KMS-11 (cell line): ENCODE results near the gene TPRA1.
A peak's percentile ranks its signal among the peaks of the same experiment; 100 is the strongest.

ENCODE experiments used
- H2AFZ ChIP-seq: fragments of 200-600 bp; sonication (generic); 2 replicates; pipeline ENCODE4 v1.6.1; 2016; ENCODE audit warnings: antibody characterized with exemption, mixed run types, low read depth
- H3K27ac ChIP-seq: fragments of 200-600 bp; sonication (generic); 2 replicates; pipeline ENCODE4 v1.6.1; 2016; ENCODE audit warnings: mild to moderate bottlenecking, mixed run types
- H3K27me3 ChIP-seq: fragments of 200-600 bp; sonication (generic); 2 replicates; pipeline ENCODE4 v1.6.1; 2017; ENCODE audit warnings: mild to moderate bottlenecking, low read depth, mixed run types, moderate library complexity; ENCODE audit not compliant: insufficient read depth
- H3K36me3 ChIP-seq: fragments of 200-600 bp; sonication (generic); 2 replicates; pipeline ENCODE4 v1.6.1; 2017; ENCODE audit warnings: mild to moderate bottlenecking, mixed run types; ENCODE audit not compliant: insufficient read depth
- H3K4me1 ChIP-seq: fragments of 200-600 bp; sonication (generic); 2 replicates; pipeline ENCODE4 v1.6.1; 2016; ENCODE audit warnings: mild to moderate bottlenecking, low read depth, mixed run types; ENCODE audit not compliant: poor library complexity, severe bottlenecking
- H3K4me2 ChIP-seq: fragments of 200-600 bp; sonication (generic); 2 replicates; pipeline ENCODE4 v1.7.0; 2016; ENCODE audit warnings: mild to moderate bottlenecking, mixed run types
- H3K4me3 ChIP-seq: fragments of 200-600 bp; sonication (generic); IDR thresholded peaks from 2 replicates; pipeline ENCODE4 v1.6.1; 2017; ENCODE audit warnings: low read depth, low read length, mixed read lengths; ENCODE audit not compliant: insufficient read depth
- H3K79me2 ChIP-seq: fragments of 200-600 bp; sonication (generic); 2 replicates; pipeline ENCODE4 v1.6.1; 2016; ENCODE audit warnings: low read depth, mixed run types; ENCODE audit not compliant: insufficient read depth
- H3K9ac ChIP-seq: fragments of 200-600 bp; sonication (generic); 2 replicates; pipeline ENCODE4 v1.6.1; 2016; ENCODE audit warnings: mild to moderate bottlenecking, mixed run types
- H4K20me1 ChIP-seq: fragments of 200-600 bp; sonication (generic); 2 replicates; pipeline ENCODE4 v1.6.1; 2016; ENCODE audit warnings: mild to moderate bottlenecking, mixed run types; ENCODE audit not compliant: insufficient read depth
- TF ChIP-seq, protein P1 (sequence below): fragments of 200-600 bp; sonication (generic); conservative IDR thresholded peaks from 2 replicates; pipeline ENCODE4 v1.6.1; 2017; ENCODE audit warnings: low read depth, mild to moderate bottlenecking, antibody characterized with exemption, low read length, moderate library complexity, mixed read lengths

TPRA1 gene

GRCh38 chr3:127551178-127551577 lies 39.4 kb downstream of the TPRA1 start:
- no peak overlapping the region for H3K4me3 ChIP-seq
- no peaks in the 10 kb centered on the region for H3K79me2 ChIP-seq

DNA sequence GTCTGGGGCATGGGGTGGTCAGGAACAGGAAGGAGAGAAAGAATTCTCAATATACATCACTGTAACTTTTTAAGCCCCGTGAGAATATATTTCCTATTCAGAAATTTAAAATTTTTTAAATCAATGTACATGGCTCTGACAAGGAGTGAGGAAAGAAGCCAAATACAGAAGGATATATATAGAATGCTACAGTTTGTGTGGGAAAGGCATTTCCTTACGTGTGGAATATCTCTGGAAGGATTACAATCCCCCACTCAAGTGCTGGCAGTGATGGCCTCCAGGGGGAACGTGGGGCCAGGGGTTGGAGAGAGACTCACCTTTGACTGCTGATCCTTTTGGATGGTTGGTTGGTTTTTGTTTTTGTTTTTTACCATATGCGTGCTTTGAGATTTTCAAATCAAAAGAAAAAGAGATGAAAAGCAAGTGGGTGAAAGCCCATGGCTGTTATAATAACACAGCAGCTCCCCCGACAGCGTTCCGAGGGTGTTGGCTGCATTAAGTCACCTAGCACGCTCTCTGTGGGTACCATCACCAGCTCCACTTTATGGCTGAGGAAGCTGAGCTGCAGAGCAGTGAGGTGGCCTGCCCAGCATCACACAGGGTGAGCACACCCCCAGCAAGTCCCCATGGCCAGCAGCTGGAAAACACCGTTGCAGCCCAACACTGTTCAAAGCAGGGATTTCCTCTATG lies 39.9 kb downstream of the TPRA1 start:
- no peaks in the 10 kb centered on the region for H4K20me1 ChIP-seq
- TF ChIP-seq, protein P1, sequence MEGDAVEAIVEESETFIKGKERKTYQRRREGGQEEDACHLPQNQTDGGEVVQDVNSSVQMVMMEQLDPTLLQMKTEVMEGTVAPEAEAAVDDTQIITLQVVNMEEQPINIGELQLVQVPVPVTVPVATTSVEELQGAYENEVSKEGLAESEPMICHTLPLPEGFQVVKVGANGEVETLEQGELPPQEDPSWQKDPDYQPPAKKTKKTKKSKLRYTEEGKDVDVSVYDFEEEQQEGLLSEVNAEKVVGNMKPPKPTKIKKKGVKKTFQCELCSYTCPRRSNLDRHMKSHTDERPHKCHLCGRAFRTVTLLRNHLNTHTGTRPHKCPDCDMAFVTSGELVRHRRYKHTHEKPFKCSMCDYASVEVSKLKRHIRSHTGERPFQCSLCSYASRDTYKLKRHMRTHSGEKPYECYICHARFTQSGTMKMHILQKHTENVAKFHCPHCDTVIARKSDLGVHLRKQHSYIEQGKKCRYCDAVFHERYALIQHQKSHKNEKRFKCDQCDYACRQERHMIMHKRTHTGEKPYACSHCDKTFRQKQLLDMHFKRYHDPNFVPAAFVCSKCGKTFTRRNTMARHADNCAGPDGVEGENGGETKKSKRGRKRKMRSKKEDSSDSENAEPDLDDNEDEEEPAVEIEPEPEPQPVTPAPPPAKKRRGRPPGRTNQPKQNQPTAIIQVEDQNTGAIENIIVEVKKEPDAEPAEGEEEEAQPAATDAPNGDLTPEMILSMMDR, result no peak
- no peak overlapping the region for H3K4me3 ChIP-seq
- H3K36me3 ChIP-seq, result no peaks in the 10 kb centered on the region
- H3K9ac ChIP-seq, result no peak overlapping the region
- H3K79me2 ChIP-seq, result no peaks in the 10 kb centered on the region
- H3K4me1 ChIP-seq, result peaks cover 3% of the 10 kb centered on the region
- no peak overlapping the region for H3K4me2 ChIP-seq
- H3K27me3 ChIP-seq, result no peaks in the 10 kb centered on the region
- no peak overlapping the region for H2AFZ ChIP-seq
- no peak overlapping the region for H3K27ac ChIP-seq

More at GRCh38 chr3:127551178-127551577, 39.4 kb downstream of the TPRA1 start:
- Histone ChIP-seq H4K20me1 (no peaks in the 10 kb centered on the region), H3K36me3 (no peaks in the 10 kb centered on the region), H3K4me1 (peaks cover 3% of the 10 kb centered on the region), H3K4me2 (no peak overlapping the region), H3K27me3 (no peaks in the 10 kb centered on the region), H3K9ac (no peak overlapping the region), H2AFZ (no peak overlapping the region), H3K27ac (no peak overlapping the region)
- TF ChIP-seq, protein P1, result no peak

- H3K4me3 ChIP-seq, result no peak overlapping the region
- H3K79me2 ChIP-seq, result no peaks in the 10 kb centered on the region
- no peak overlapping the region for H2AFZ ChIP-seq
- H3K36me3 ChIP-seq, result no peaks in the 10 kb centered on the region
- H3K9ac ChIP-seq, result no peak overlapping the region
- H3K4me1 ChIP-seq, result peaks cover 3% of the 10 kb centered on the region
- TF ChIP-seq, protein P1, result no peak
- no peaks in the 10 kb centered on the region for H3K27me3 ChIP-seq
- no peak overlapping the region for H3K4me2 ChIP-seq
- no peak overlapping the region for H3K27ac ChIP-seq
- H4K20me1 ChIP-seq, result no peaks in the 10 kb centered on the region
These were observed 40.6 kb downstream of the TPRA1 start for GRCh38 chr3:127549826-127550467.

- TF ChIP-seq, protein P1, result peak; percentile 72
- H2AFZ ChIP-seq, result peak overlapping the region; percentile 89
- H3K4me3 ChIP-seq, result peak overlapping the region; percentile 81
- H3K36me3 ChIP-seq, result no peaks in the 10 kb centered on the region
- no peaks in the 10 kb centered on the region for H3K79me2 ChIP-seq
- peaks cover 6% of the 10 kb centered on the region for H3K4me1 ChIP-seq
- peak overlapping the region; percentile 45 for H3K4me2 ChIP-seq
- H3K9ac ChIP-seq, result peak overlapping the region; percentile 12; the same call in 1 of the 2 replicates
- H3K27me3 ChIP-seq, result no peaks in the 10 kb centered on the region
- no peak overlapping the region for H3K27ac ChIP-seq
- H4K20me1 ChIP-seq, result no peaks in the 10 kb centered on the region
These were observed 42.5 kb downstream of the TPRA1 start for GRCh38 chr3:127547761-127548605.
